ENCODE measurements around the gene ACE. TPM values are rescaled to one million over a fixed set of nuclear protein-coding genes. Genes with fewer than 3 reads are reported as not detected.

ACE gene
- total and polyA plus RNA-seq, 4 experiments from 2014 or later, result 1.8 to 56.7 (median 32.1) TPM

Other genes with a start within 250 kb of the ACE start
- gene CYB561, start 30.8 kb upstream of the ACE start, total RNA-seq, result 10 to 100 TPM; 81.0 to 83.7 TPM
- 10 to 100 TPM; 34.1 to 42.1 TPM for gene CYB561, start 30.8 kb upstream of the ACE start, polyA plus RNA-seq
- gene KCNH6, start 46.3 kb downstream of the ACE start, total RNA-seq, result not detected
- not detected for gene KCNH6, start 46.3 kb downstream of the ACE start, polyA plus RNA-seq
- 10 to 100 TPM; 88.1 to 93.0 TPM for gene DCAF7, start 73.4 kb downstream of the ACE start, total RNA-seq
- 10 to 100 TPM; 75.6 to 85.0 TPM for gene DCAF7, start 73.4 kb downstream of the ACE start, polyA plus RNA-seq
- gene TACO1, start 123.8 kb downstream of the ACE start, total RNA-seq, result 10 to 100 TPM; 17.7 to 20.3 TPM
- 10 to 100 TPM; 21.8 to 22.8 TPM for gene TACO1, start 123.8 kb downstream of the ACE start, polyA plus RNA-seq
- gene MAP3K3, start 145.4 kb downstream of the ACE start, total RNA-seq, result 10 to 100 TPM; 98.5 to 98.8 TPM
- 10 to 100 TPM; 29.5 to 50.8 TPM for gene MAP3K3, start 145.4 kb downstream of the ACE start, polyA plus RNA-seq
- 100 to 1,000 TPM; 724 to 755 TPM for gene LIMD2, start 223.1 kb downstream of the ACE start, total RNA-seq
- 100 to 1,000 TPM; 347 to 569 TPM for gene LIMD2, start 223.1 kb downstream of the ACE start, polyA plus RNA-seq